ENCODE data around the gene CST7. TPM values are rescaled to one million over a fixed set of nuclear protein-coding genes. Genes with fewer than 3 reads are reported as not detected.

The CST7 gene
- total and polyA plus RNA-seq, 3 donors from 2014 or later, result 0.56 to 4.1 TPM; not detected in 1

DNA sequence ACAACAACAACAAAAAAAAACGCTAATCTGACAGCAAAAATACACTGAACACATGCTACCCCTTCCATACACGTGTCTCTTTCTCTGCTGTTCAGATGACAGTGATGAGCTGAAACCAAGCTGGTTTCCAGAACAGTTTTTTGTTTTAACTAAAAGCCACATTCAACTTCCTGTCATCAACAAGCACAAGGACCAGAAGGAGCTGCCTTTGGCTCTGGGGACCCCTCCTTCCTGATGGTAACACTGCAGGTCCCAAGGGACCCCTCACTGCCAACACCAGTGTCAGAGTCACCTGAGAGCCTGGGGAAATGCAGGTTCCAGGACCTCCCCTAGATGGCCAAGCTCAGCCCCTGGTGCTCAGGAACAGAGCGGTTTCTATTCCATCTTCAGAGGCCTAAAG lies 6.0 kb downstream of the CST7 start:
- intact Hi-C loops (cut with DNase I; ENCODE audit: low total_unique reads), result no loop called here
- Histone ChIP-seq H3K9me3 (no peaks in the 10 kb centered on the region), H3K4me3 (no peak overlapping the region), H3K4me1 (no peaks in the 10 kb centered on the region), H3K27me3 (no peaks in the 10 kb centered on the region), H3K36me3 (ENCODE audit: low read depth, missing control alignments) (no peaks in the 10 kb centered on the region), H3K27ac (no peak overlapping the region)
- WGBS, 2 donors, result 81 to 83% methylated on average over 3 of the region's 3 CpGs
- DNase-seq, result no peak
- TF ChIP-seq, protein P1, sequence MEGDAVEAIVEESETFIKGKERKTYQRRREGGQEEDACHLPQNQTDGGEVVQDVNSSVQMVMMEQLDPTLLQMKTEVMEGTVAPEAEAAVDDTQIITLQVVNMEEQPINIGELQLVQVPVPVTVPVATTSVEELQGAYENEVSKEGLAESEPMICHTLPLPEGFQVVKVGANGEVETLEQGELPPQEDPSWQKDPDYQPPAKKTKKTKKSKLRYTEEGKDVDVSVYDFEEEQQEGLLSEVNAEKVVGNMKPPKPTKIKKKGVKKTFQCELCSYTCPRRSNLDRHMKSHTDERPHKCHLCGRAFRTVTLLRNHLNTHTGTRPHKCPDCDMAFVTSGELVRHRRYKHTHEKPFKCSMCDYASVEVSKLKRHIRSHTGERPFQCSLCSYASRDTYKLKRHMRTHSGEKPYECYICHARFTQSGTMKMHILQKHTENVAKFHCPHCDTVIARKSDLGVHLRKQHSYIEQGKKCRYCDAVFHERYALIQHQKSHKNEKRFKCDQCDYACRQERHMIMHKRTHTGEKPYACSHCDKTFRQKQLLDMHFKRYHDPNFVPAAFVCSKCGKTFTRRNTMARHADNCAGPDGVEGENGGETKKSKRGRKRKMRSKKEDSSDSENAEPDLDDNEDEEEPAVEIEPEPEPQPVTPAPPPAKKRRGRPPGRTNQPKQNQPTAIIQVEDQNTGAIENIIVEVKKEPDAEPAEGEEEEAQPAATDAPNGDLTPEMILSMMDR (IDR thresholded peaks at IDR 0.05), result no peak
- TF ChIP-seq POLR2A (IDR thresholded peaks at IDR 0.05), result no peak

DNA sequence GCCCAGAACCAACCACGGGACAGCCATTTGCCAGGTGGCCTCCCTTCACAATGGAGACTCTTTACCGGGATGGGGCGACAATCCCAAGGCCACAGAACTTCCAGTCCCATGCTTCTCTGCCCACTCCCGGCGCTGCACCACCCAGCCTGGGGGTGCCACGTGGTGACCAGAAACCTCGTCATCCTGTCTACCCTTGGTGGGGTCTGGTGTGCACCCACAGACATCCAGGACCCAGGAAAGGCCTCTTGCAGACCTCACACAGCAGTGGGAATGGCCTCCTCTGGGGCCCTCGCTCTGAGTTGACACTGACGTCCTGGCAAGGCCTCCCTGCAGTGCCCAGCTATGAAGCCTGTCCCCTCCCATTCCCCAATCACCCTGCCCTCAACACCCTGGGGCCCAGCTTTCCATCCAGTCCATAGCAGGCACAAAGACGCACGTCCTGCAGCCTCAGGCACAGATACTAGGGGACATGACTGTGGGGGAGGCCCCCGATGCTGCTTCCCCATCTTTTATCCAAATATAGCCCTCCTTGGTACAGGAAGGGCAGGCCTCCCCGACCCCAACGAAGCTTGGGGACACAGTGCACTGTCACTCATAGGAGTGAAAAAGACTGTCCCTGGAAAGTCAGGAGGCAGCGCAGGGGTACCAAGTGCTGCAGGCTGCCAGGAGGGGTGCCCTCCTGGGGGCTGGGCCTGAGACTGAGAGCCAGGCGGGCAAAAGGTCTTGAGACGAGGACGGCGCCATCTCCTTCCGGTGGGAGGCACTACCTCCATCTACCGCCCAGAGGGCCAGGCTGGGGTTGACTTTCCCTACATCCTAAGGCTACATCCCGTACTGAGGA lies 7.2 kb downstream of the CST7 start:
- DNase-seq, result no peak
- no peaks in the 10 kb centered on the region for H3K36me3 ChIP-seq (ENCODE audit: low read depth, missing control alignments)
- TF ChIP-seq POLR2A (IDR thresholded peaks at IDR 0.05), result no peak
- TF ChIP-seq, protein P1 (IDR thresholded peaks at IDR 0.05), result no peak
- no peak overlapping the region for H3K4me3 ChIP-seq
- H3K4me1 ChIP-seq, result no peaks in the 10 kb centered on the region
- 93 to 94% methylated on average over 14 to 20 of the region's 22 CpGs for WGBS, 2 donors
- intact Hi-C loops (cut with DNase I; ENCODE audit: low total_unique reads), result no loop called here
- no peaks in the 10 kb centered on the region for H3K27me3 ChIP-seq
- H3K9me3 ChIP-seq, result no peaks in the 10 kb centered on the region
- H3K27ac ChIP-seq, result no peak overlapping the region

DNA sequence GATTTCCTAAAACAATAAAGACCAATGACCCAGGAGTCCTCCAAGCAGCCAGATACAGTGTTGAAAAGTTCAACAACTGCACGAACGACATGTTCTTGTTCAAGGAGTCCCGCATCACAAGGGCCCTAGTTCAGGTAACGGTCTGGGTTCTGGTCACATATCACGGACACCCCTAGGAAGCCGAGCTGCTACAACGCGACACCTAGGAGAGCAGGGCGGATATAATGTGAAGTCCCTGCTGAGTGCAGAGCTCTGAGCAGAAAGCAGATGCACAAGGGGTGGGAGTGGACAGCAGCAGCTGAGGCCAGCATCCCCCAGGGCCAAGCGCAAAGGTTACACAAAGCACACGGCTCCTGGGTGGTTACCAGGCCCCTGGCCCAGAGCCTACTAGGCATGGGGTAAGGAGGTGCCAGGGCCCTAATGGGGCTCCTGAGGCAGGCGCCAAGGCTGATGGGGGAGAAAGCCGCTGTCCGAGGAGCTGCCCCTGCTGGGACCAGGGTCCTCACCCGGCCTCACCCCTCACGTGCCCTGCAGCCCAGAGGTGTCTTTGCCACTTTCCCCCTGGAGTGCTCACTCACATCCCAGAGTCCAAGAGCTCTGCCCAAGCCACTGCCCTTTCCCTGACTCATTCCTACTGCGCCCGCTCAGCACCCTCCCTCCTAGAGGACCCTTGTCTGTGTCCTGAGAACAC lies 8.4 kb downstream of the CST7 start:
- H3K36me3 ChIP-seq (ENCODE audit: low read depth, missing control alignments), result no peaks in the 10 kb centered on the region
- WGBS, 2 donors, result 86 to 93% methylated on average over 11 to 18 of the region's 18 CpGs
- no peak for DNase-seq

DNA sequence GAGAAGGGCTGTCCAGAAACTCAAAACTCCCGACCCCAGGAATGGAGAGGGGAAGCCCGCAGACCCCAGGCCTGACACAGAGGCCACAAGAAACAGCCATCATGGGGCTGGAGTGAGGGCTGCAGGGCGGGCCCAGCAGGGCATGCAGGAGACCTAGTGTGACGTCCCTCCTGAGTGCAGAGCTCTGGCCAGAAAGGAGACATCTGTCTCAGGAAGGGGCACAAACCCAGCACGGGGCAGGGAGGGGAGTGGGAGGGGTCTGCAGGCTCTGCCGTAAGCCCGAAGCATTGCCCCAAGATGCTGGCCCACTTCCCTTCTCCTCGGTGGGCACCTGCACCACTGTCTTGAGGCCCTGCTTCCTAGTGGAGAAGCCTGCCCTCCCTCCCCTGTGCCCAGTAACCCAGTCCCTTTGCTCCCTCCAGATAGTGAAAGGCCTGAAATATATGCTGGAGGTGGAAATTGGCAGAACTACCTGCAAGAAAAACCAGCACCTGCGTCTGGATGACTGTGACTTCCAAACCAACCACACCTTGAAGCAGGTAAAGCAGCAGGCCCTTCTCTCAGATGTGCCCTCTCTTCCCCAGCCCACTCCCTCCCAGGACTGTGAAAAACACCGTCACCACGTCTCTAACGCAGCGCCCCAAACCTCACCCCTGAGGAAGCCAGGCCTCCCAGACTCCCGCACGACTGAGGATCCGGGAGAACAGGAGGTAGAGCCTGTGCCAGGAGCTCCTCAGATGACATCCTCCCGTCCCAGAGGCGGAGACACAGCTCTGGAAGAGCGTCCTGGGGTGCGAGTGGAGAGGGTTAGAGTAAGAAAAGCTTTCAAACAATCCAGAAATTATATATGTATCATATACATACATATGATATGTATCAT lies 9.7 kb downstream of the CST7 start:
- H3K4me1 ChIP-seq, result peaks cover 3% of the 10 kb centered on the region
- H3K27me3 ChIP-seq, result no peaks in the 10 kb centered on the region
- TF ChIP-seq, protein P1 (IDR thresholded peaks at IDR 0.05), result no peak
- TF ChIP-seq POLR2A (IDR thresholded peaks at IDR 0.05), result no peak
- WGBS, 2 donors, result 75 to 84% methylated on average over 20 of the region's 20 CpGs
- H3K27ac ChIP-seq, result no peak overlapping the region
- H3K9me3 ChIP-seq, result no peaks in the 10 kb centered on the region
- DNase-seq, result no peak
- no peaks in the 10 kb centered on the region for H3K36me3 ChIP-seq (ENCODE audit: low read depth, missing control alignments)
- H3K4me3 ChIP-seq, result no peak overlapping the region
- intact Hi-C loops (cut with DNase I; ENCODE audit: low total_unique reads), result no loop called here

More for the DNA sequence above, 8.4 kb downstream of the CST7 start:
- Histone ChIP-seq H3K27me3 (no peaks in the 10 kb centered on the region), H3K4me1 (no peaks in the 10 kb centered on the region), H3K27ac (no peak overlapping the region), H3K9me3 (no peaks in the 10 kb centered on the region), H3K4me3 (no peak overlapping the region)
- intact Hi-C loops (cut with DNase I; ENCODE audit: low total_unique reads), result no loop called here
- TF ChIP-seq POLR2A (IDR thresholded peaks at IDR 0.05), result no peak
- TF ChIP-seq, protein P1 (IDR thresholded peaks at IDR 0.05), result no peak

Measured in testis (tissue), 3 donors.